ENCODE results near the gene NSD1. TPM values are rescaled to one million over a fixed set of nuclear protein-coding genes. Genes with fewer than 3 reads are reported as not detected.
A peak's percentile ranks its signal among the peaks of the same experiment; 100 is the strongest.

Gene NSD1
- total and polyA plus RNA-seq, 9 of the 15 experiments (the other 6 are each of a cell fraction or from before 2014, with no cell fraction given): 3.8 to 51.0 (median 24.7) TPM

GRCh38 chr5:177309351-177310191 lies 176.0 kb downstream of the NSD1 start (continued):
- TF ChIP-seq CC2D1A (IDR thresholded peaks at IDR 0.05) (no peak), ZNF23 (CRISPR knock-in tag; IDR thresholded peaks at IDR 0.05) (no peak), MECOM (CRISPR knock-in tag; IDR thresholded peaks at IDR 0.05) (no peak), YY1 (IDR thresholded peaks at IDR 0.05; ENCODE audit: borderline replicate concordance in 1 of 3, control insufficient read depth in 1 of 3, extremely low read depth in 1 of 3, insufficient read depth in 3 of 3, insufficient read length in 1 of 3, insufficient replicate concordance in 2 of 3, low read depth in 1 of 3, low read length in 2 of 3) (peak in 1 of 3 experiments; percentile 13), FOXK1 (CRISPR knock-in tag; IDR thresholded peaks at IDR 0.05; ENCODE audit: borderline replicate concordance) (0 out of 2 replicates have a peak, but pooled peaks have one; percentile 43), U2AF1 (optimal IDR thresholded peaks at IDR 0.05; ENCODE audit: low read depth, low read length) (no peak), HOXB6 (CRISPR knock-in tag; IDR thresholded peaks at IDR 0.05; ENCODE audit: borderline replicate concordance) (no peak), ZNF57 (CRISPR knock-in tag; IDR thresholded peaks at IDR 0.05) (no peak), ZNF512 (tag; IDR thresholded peaks at IDR 0.05) (no peak), EGR1 (conservative IDR thresholded peaks at IDR 0.05) (no peak), MEF2D (tag; conservative IDR thresholded peaks at IDR 0.05; ENCODE audit: low read depth) (no peak)
- TF ChIP-seq, protein P1, sequence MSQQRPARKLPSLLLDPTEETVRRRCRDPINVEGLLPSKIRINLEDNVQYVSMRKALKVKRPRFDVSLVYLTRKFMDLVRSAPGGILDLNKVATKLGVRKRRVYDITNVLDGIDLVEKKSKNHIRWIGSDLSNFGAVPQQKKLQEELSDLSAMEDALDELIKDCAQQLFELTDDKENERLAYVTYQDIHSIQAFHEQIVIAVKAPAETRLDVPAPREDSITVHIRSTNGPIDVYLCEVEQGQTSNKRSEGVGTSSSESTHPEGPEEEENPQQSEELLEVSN (IDR thresholded peaks at IDR 0.05; ENCODE audit: borderline replicate concordance in 1 of 2, extremely low read depth in 1 of 2, insufficient read depth in 1 of 2, insufficient read length in 1 of 2, low read depth in 1 of 2, low read length in 1 of 2, poor library complexity in 1 of 2, severe bottlenecking in 1 of 2): no peak
- TF ChIP-seq, protein P2, sequence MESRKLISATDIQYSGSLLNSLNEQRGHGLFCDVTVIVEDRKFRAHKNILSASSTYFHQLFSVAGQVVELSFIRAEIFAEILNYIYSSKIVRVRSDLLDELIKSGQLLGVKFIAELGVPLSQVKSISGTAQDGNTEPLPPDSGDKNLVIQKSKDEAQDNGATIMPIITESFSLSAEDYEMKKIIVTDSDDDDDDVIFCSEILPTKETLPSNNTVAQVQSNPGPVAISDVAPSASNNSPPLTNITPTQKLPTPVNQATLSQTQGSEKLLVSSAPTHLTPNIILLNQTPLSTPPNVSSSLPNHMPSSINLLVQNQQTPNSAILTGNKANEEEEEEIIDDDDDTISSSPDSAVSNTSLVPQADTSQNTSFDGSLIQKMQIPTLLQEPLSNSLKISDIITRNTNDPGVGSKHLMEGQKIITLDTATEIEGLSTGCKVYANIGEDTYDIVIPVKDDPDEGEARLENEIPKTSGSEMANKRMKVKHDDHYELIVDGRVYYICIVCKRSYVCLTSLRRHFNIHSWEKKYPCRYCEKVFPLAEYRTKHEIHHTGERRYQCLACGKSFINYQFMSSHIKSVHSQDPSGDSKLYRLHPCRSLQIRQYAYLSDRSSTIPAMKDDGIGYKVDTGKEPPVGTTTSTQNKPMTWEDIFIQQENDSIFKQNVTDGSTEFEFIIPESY (CRISPR knock-in tag; IDR thresholded peaks at IDR 0.05): peak; percentile 55
- TF ChIP-seq, protein P3, sequence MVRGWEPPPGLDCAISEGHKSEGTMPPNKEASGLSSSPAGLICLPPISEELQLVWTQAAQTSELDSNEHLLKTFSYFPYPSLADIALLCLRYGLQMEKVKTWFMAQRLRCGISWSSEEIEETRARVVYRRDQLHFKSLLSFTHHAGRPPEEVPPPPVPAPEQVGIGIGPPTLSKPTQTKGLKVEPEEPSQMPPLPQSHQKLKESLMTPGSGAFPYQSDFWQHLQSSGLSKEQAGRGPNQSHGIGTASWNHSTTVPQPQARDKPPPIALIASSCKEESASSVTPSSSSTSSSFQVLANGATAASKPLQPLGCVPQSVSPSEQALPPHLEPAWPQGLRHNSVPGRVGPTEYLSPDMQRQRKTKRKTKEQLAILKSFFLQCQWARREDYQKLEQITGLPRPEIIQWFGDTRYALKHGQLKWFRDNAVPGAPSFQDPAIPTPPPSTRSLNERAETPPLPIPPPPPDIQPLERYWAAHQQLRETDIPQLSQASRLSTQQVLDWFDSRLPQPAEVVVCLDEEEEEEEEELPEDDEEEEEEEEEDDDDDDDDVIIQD (CRISPR knock-in tag; IDR thresholded peaks at IDR 0.05): no peak
- TF ChIP-seq, protein P4, sequence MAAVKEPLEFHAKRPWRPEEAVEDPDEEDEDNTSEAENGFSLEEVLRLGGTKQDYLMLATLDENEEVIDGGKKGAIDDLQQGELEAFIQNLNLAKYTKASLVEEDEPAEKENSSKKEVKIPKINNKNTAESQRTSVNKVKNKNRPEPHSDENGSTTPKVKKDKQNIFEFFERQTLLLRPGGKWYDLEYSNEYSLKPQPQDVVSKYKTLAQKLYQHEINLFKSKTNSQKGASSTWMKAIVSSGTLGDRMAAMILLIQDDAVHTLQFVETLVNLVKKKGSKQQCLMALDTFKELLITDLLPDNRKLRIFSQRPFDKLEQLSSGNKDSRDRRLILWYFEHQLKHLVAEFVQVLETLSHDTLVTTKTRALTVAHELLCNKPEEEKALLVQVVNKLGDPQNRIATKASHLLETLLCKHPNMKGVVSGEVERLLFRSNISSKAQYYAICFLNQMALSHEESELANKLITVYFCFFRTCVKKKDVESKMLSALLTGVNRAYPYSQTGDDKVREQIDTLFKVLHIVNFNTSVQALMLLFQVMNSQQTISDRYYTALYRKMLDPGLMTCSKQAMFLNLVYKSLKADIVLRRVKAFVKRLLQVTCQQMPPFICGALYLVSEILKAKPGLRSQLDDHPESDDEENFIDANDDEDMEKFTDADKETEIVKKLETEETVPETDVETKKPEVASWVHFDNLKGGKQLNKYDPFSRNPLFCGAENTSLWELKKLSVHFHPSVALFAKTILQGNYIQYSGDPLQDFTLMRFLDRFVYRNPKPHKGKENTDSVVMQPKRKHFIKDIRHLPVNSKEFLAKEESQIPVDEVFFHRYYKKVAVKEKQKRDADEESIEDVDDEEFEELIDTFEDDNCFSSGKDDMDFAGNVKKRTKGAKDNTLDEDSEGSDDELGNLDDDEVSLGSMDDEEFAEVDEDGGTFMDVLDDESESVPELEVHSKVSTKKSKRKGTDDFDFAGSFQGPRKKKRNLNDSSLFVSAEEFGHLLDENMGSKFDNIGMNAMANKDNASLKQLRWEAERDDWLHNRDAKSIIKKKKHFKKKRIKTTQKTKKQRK (IDR thresholded peaks at IDR 0.05; ENCODE audit: borderline replicate concordance, low read depth, low read length): no peak

Data from K562 (cell line).